ENCODE measurements around the gene SERGEF.

DNA sequence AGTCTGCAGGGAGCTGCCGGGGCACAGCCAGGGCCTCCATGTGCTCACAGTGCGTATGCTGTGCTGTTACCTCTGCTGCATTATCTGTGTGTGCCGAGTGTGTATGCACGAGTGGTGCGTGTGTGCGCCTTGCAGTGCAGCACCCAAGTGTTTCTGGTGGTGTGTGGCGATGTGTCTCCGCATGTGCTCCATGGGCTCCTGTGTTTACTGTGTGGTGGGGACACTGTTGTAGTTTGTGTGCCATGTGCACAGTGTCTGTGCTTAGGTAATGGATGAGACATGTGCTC, 246.8 kb downstream of the SERGEF start:
- no peak for TF ChIP-seq POLR2A (IDR thresholded peaks at IDR 0.05)
- TF ChIP-seq, protein P1, sequence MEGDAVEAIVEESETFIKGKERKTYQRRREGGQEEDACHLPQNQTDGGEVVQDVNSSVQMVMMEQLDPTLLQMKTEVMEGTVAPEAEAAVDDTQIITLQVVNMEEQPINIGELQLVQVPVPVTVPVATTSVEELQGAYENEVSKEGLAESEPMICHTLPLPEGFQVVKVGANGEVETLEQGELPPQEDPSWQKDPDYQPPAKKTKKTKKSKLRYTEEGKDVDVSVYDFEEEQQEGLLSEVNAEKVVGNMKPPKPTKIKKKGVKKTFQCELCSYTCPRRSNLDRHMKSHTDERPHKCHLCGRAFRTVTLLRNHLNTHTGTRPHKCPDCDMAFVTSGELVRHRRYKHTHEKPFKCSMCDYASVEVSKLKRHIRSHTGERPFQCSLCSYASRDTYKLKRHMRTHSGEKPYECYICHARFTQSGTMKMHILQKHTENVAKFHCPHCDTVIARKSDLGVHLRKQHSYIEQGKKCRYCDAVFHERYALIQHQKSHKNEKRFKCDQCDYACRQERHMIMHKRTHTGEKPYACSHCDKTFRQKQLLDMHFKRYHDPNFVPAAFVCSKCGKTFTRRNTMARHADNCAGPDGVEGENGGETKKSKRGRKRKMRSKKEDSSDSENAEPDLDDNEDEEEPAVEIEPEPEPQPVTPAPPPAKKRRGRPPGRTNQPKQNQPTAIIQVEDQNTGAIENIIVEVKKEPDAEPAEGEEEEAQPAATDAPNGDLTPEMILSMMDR (IDR thresholded peaks at IDR 0.05), result no peak

Data from heart left ventricle (tissue), 13 donors.